GM18498 (cell line): ENCODE measurements around the gene NAA16.

ENCODE experiments used
- ATAC-seq: cut with Tn5 transposase; IDR thresholded peaks from one replicate; pipeline ENCODE4 v1.9.1; 2021; ENCODE audit warnings: mild to moderate bottlenecking, moderate library complexity; ENCODE audit not compliant: unreplicated experiment

The NAA16 gene

GRCh38 chr13:41302743-41303142, 8.3 kb upstream of the NAA16 start:
- ATAC-seq = no peak

- no peak for ATAC-seq
Measured at GRCh38 chr13:41304551-41304950, 6.5 kb upstream of the NAA16 start.

GRCh38 chr13:41306271-41307145, 4.6 kb upstream of the NAA16 start:
- no peak for ATAC-seq

- no peak for ATAC-seq
Measured at GRCh38 chr13:41307884-41308640, 3.0 kb upstream of the NAA16 start.

GRCh38 chr13:41311406-41312175, 524 bp downstream of the NAA16 start:
- peak; percentile 62 for ATAC-seq

GRCh38 chr13:41312176-41312500, 1.1 kb downstream of the NAA16 start:
- peak; percentile 15 for ATAC-seq

- no peak for ATAC-seq
Measured at GRCh38 chr13:41313117-41313516, 2.0 kb downstream of the NAA16 start.

- no peak for ATAC-seq
Measured at GRCh38 chr13:41313659-41314197, 2.7 kb downstream of the NAA16 start.

GRCh38 chr13:41315443-41316047, 4.5 kb downstream of the NAA16 start:
- no peak for ATAC-seq

- ATAC-seq = no peak
Measured at GRCh38 chr13:41317243-41317642, 6.2 kb downstream of the NAA16 start.

GRCh38 chr13:41325752-41326151, 14.7 kb downstream of the NAA16 start:
- no peak for ATAC-seq

- ATAC-seq = no peak
Measured at GRCh38 chr13:41326661-41327060, 15.6 kb downstream of the NAA16 start.

GRCh38 chr13:41327994-41328790, 17.1 kb downstream of the NAA16 start:
- ATAC-seq = no peak

- no peak for ATAC-seq
Measured at GRCh38 chr13:41332829-41333228, 21.8 kb downstream of the NAA16 start.

GRCh38 chr13:41334810-41335209, 23.7 kb downstream of the NAA16 start:
- ATAC-seq = no peak

- no peak for ATAC-seq
Measured at GRCh38 chr13:41344358-41344757, 33.3 kb downstream of the NAA16 start.

GRCh38 chr13:41345165-41345913, 34.3 kb downstream of the NAA16 start:
- no peak for ATAC-seq

GRCh38 chr13:41345914-41346589, 35.0 kb downstream of the NAA16 start:
- ATAC-seq = no peak
